Effector memory CD4-positive, alpha-beta T cell (primary cell): ENCODE results near the gene DHCR7.

Source experiments
- DNase-seq, 3 donors: peaks; one replicate each; pipeline ENCODE4 v3.0.0-alpha.2; 2020
- H3K27ac ChIP-seq: 2 replicates; pipeline ENCODE4 v1.7.0; 2013; ENCODE audit warnings: mild to moderate bottlenecking, low read length, moderate library complexity; ENCODE audit not compliant: insufficient read depth, poor library complexity, severe bottlenecking
- H3K27me3 ChIP-seq: replicated peaks from 2 replicates; pipeline ENCODE4 v1.7.0; 2013; ENCODE audit warnings: mild to moderate bottlenecking, low read length; ENCODE audit not compliant: insufficient read depth, control insufficient read depth, poor library complexity, severe bottlenecking
- H3K36me3 ChIP-seq: 2 replicates; pipeline ENCODE4 v1.7.0; 2013; ENCODE audit warnings: mild to moderate bottlenecking, low read length, moderate library complexity; ENCODE audit not compliant: control insufficient read depth, insufficient read depth
- H3K4me1 ChIP-seq: 2 replicates; pipeline ENCODE4 v1.7.0; 2013; ENCODE audit warnings: low read length, mild to moderate bottlenecking; ENCODE audit not compliant: control insufficient read depth, insufficient read depth, poor library complexity, severe bottlenecking
- H3K4me3 ChIP-seq: 2 replicates; pipeline ENCODE4 v1.7.0; 2013; ENCODE audit warnings: low read length, low read depth, mild to moderate bottlenecking; ENCODE audit not compliant: insufficient read depth, poor library complexity, severe bottlenecking
- H3K9me3 ChIP-seq: 2 replicates; pipeline ENCODE4 v1.7.0; 2013; ENCODE audit warnings: mild to moderate bottlenecking, low read length, moderate library complexity; ENCODE audit not compliant: control insufficient read depth

DHCR7 gene

GRCh38 chr11:71467164-71467563 lies 19.0 kb upstream of the DHCR7 start:
- no peaks in the 10 kb centered on the region for H3K4me1 ChIP-seq
- H3K9me3 ChIP-seq: no peaks in the 10 kb centered on the region
- peaks cover 41% of the 10 kb centered on the region for H3K36me3 ChIP-seq

GRCh38 chr11:71466358-71466757 lies 18.2 kb upstream of the DHCR7 start:
- DNase-seq: no peak
- Histone ChIP-seq H3K27ac (no peak overlapping the region), H3K9me3 (no peaks in the 10 kb centered on the region), H3K4me3 (no peak overlapping the region), H3K36me3 (peaks cover 37% of the 10 kb centered on the region), H3K27me3 (no peaks in the 10 kb centered on the region), H3K4me1 (no peaks in the 10 kb centered on the region)

More at GRCh38 chr11:71467164-71467563, 19.0 kb upstream of the DHCR7 start:
- Histone ChIP-seq H3K27ac (no peak overlapping the region), H3K27me3 (no peaks in the 10 kb centered on the region), H3K4me3 (no peak overlapping the region)
- no peak for DNase-seq

GRCh38 chr11:71465054-71465453 lies 16.9 kb upstream of the DHCR7 start:
- Histone ChIP-seq H3K4me3 (no peak overlapping the region), H3K4me1 (no peaks in the 10 kb centered on the region), H3K36me3 (peaks cover 42% of the 10 kb centered on the region), H3K27me3 (no peaks in the 10 kb centered on the region), H3K9me3 (no peaks in the 10 kb centered on the region), H3K27ac (no peak overlapping the region)
- no peak for DNase-seq

DNA sequence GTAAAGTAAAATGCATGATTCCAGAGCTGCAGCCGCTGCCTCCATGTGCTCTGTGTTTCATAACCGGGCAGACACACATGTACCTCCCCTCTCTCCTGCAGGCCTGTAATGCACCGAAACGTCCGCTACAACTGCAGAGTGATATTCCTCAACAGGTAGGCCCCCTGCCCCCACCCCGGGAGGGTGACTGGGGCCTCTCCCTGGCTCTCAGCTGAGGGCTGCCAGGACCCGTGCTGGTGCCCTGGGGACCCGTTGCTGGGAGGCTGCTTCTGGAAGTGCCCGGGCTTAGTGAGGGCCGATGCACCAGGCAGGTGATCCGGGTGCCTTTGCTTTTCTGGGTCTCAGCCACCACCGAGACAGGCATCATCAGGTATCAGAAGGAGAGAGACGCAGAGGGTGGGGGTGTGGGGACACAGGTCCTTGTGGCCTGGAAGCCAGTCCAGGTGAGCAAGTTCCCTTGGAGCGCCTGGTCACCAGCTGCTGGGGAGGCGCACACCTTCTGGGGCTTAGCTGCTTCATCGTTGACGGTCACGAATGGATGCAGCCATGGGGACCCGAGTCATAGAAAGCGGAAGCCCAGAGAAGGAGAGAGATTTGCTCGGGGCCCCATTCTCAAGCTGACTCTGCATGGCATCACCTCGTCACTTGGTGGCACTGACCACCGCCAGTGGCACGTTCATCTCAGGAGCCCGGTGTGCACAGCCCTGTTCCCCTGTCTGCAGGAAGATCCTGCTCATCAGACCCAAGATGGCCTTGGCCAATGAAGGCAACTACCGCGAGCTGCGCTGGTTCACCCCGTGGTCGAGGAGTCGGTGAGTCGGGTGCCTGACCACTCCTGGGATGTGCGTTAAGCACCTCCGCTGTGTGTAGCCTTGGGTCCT lies 15.4 kb upstream of the DHCR7 start:
- Histone ChIP-seq H3K4me1 (no peaks in the 10 kb centered on the region), H3K36me3 (peaks cover 57% of the 10 kb centered on the region), H3K27me3 (no peaks in the 10 kb centered on the region), H3K4me3 (no peak overlapping the region), H3K27ac (no peak overlapping the region), H3K9me3 (no peaks in the 10 kb centered on the region)
- DNase-seq: no peak

- peaks cover 65% of the 10 kb centered on the region for H3K36me3 ChIP-seq
These were observed 14.5 kb upstream of the DHCR7 start for GRCh38 chr11:71462726-71463125.

GRCh38 chr11:71461696-71462095 lies 13.5 kb upstream of the DHCR7 start:
- DNase-seq: no peak
- Histone ChIP-seq H3K27me3 (no peaks in the 10 kb centered on the region), H3K4me3 (no peak overlapping the region), H3K4me1 (no peaks in the 10 kb centered on the region), H3K27ac (no peak overlapping the region), H3K36me3 (peaks cover 72% of the 10 kb centered on the region), H3K9me3 (no peaks in the 10 kb centered on the region)

More at GRCh38 chr11:71462726-71463125, 14.5 kb upstream of the DHCR7 start:
- no peak for DNase-seq
- Histone ChIP-seq H3K27ac (no peak overlapping the region), H3K4me1 (no peaks in the 10 kb centered on the region), H3K9me3 (no peaks in the 10 kb centered on the region), H3K4me3 (no peak overlapping the region), H3K27me3 (no peaks in the 10 kb centered on the region)

- Histone ChIP-seq H3K27ac (no peak overlapping the region), H3K9me3 (no peaks in the 10 kb centered on the region), H3K4me3 (no peak overlapping the region), H3K27me3 (no peaks in the 10 kb centered on the region), H3K36me3 (peaks cover 77% of the 10 kb centered on the region), H3K4me1 (no peaks in the 10 kb centered on the region)
- no peak for DNase-seq
These were observed 11.7 kb upstream of the DHCR7 start for GRCh38 chr11:71459767-71460320.

DNA sequence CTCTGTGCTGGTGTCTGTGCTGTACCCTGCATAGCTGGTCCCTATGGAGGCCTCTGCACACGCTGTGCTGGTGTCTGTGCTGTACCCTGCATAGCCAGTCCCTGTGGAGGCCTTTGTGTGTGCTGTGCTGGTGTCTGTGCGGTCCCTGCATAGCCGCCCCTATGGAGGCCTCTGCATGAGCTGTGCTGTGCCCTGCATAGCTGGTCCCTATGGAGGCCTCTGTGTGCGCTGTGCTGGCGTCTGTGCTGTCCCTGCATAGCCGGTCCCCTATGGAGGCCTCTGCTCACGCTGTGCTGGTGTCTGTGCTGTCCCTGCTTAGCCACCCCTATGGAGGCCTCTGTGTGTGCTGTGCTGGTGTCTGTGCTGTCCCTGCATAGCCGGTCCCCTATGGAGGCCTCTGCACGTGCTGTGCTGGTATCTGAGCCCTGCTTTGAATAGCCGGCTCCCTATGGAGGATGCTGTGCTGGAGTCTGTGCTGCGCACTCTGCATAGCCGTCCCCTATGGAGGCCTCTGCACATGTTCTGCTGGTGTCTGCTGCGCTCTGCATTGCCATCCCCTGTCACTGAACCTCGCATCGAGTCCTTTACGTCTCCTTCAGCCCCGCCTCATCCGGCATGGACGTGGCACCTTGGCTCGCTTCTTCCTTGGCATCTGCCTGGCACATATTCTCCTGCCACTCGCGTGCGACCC lies 11.0 kb upstream of the DHCR7 start:
- H3K27ac ChIP-seq: no peak overlapping the region
- no peaks in the 10 kb centered on the region for H3K9me3 ChIP-seq
- H3K27me3 ChIP-seq: no peaks in the 10 kb centered on the region
- peaks cover 6% of the 10 kb centered on the region for H3K4me1 ChIP-seq
- DNase-seq: no peak
- H3K4me3 ChIP-seq: no peak overlapping the region
- H3K36me3 ChIP-seq: peaks cover 76% of the 10 kb centered on the region

DNA sequence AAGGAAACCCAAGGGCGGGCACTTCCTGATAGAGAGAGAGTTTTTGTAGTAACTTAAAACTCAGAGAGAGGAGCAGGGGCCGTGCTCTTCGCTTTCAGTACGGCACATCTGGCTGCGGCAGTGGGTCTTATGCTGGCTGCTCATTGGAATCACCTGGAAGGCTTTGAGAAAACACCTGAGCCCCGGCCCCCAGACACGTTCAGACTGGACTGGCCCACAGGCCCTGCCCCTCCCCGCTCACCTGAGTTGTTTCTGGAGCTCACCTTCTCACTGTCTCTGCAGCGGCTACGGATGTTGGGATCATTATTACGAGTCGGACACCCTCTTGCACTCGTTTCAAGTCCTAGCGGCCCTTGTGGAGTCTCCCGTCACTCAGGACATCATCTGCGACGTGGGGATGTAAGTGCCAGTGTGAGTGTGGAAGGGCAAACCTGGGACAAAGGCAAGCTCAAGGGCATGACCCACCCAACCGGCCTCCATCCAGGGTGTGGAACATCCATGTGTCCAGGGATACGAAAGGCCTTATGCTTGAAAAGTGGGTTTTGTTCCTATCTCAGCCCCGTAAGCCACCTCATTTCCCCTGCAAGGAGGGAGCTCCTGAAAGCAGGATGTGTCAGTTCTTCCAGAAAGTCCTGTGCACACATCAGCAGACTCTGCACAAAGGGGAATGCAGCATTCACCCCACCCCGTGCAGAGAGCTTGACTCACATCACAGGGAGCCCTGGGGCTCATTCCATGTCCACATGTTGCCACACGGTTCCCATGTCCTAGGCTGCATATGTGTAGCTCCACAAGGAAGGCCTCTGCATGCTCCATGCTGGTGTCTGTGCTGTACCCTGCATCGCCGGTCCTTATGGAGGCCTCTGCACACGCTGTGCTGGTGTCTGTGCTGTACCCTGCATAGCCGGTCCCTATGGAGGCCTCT lies 10.2 kb upstream of the DHCR7 start:
- Histone ChIP-seq H3K9me3 (no peaks in the 10 kb centered on the region), H3K27ac (no peak overlapping the region), H3K27me3 (no peaks in the 10 kb centered on the region), H3K4me1 (peaks cover 12% of the 10 kb centered on the region), H3K36me3 (peaks cover 68% of the 10 kb centered on the region), H3K4me3 (no peak overlapping the region)
- no peak for DNase-seq
